ENCODE measurements around the gene SRSF8.
A peak's percentile ranks its signal among the peaks of the same experiment; 100 is the strongest.

SRSF8 gene

DNA sequence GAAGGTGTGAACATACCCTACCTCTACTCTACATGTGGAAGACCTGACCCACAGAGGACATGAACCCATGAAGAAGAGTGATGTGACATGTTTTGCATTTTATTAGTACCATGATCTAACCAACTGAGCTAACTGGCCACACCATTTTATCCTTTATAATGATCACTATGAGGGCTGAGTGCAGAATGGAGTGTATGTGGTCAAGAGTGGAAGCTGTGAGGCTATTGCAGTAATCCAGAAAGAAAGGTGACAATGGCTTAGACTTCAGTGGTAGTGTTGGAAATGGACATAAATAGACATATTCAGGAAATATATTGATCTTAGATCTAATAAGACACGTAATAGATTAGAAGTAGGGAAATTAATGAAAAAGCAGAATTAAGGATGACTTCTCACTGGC is 3.8 kb downstream of the SRSF8 start:
- DNase-seq = no peak

- DNase-seq = no peak
These were observed 6.2 kb downstream of the SRSF8 start for GRCh38 chr11:95072948-95073347.

DNA sequence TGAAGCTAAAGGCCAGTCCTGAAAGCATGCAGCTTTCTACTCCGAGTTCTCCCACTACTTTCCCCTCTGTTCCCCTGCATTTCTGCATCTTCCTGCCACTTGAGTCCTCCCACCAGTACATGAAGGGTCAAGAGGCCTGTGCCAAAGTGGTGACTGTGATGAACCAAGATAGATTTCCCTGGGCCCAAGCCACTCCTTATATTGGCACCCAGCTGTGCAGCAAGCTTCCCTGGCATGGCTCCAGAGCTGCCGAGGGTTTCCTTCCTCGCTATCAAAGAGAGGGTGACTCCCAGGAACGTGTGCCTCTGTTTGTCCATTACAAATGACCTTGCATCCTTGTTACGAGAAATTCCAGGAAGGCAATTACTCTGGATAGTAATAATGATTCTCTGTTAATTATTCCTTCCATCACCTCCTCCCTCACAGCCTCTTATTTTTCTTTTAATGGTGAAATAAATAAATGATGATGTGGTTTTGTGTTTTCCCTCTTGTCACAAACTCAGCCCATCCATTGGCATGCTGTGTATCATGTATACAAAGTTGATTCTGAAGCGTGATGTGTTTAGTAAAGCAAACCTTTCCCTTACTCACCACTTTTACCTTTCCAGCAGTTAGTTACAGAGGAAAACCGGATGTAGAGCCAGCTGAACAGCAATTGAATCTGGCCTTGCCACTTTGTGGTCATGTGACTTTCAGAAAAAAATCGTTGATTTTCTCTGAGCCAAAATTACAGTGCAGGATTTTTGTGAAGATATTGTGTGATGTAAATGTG is 8.3 kb downstream of the SRSF8 start:
- no peak for DNase-seq

DNA sequence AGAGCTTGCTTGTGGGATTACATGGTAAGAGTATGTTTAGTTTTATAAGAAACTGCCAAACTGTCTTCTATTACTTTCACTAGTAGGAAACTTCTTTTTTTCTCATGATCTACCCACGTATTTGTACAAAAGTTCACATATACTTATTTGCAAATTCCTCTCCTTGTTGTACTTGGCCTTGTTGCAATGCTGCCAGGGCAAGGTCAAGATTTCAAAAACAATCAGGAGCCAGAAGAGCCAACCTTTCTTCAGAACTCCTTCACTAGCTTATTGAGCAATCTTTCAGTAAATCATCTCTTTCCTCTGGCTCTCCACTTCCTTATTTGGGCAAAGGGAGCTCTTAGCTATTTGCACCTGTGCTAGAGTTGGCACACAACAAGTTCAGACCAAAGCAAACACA is 9.7 kb downstream of the SRSF8 start:
- DNase-seq = peak; percentile 69

DNA sequence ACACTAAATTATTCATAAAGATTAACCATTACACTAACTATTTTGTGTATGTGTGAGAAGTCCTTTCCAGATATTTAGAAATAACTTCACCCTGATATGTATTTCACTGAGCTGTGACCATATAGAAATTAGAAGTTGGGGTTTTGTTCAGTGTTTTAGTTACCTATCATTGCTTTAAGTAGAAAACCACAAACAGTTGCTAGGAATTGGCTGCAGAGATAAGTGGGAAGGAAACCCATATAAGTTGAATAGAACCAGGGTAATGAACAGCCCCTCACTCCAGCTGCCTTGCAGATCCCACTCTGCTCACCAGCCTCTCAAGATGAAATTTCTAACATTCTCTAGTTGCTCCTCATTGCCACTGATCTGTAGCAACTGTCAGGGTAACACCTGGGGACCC is 10.3 kb downstream of the SRSF8 start:
- DNase-seq = no peak

DNA sequence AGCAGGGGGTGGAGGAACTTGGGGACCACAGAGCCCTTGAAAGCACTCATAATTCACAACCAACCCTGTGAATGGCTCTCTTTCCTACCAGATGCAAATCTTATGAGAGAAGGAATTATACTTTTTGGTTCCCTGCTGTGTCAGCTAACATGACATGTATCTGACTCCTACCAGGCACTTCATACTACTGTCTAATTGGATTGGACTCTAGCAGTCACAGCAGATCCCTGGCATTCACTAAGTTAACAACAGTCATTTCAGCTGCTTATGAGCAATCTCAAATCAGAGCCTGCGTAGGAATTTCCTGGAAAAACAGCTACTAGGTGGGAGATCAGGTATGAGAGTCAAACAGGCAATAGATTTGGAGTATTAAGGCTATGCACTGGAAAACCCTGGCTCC is 11.8 kb downstream of the SRSF8 start:
- no peak for DNase-seq

DNA sequence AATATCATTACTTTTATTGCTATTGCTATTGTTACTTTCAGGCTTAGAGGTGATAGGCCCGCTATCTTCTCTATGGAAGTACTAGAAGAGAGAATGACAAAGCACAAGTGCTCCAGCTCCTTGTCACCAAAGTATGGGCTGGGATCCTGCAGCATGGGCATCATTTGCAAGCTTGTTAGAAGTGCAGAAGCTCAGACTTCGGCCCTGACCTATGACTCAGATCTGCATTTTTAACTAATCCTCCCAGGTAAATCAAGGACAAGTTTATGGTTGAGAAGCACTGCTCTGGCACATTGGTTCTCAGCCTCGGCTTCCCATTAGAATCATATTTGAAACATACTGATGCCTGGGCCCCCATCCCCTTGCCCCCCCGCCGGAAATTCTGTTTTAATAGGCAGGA is 14.3 kb downstream of the SRSF8 start:
- DNase-seq = no peak

GRCh38 chr11:95081412-95081811 is 14.7 kb downstream of the SRSF8 start:
- no peak for DNase-seq

- no peak for DNase-seq
These were observed 15.9 kb downstream of the SRSF8 start for GRCh38 chr11:95082576-95083001.

- DNase-seq = peak; percentile 16
These were observed 17.8 kb downstream of the SRSF8 start for GRCh38 chr11:95084509-95084908.

GRCh38 chr11:95085117-95085816 is 18.5 kb downstream of the SRSF8 start:
- DNase-seq = no peak

DNA sequence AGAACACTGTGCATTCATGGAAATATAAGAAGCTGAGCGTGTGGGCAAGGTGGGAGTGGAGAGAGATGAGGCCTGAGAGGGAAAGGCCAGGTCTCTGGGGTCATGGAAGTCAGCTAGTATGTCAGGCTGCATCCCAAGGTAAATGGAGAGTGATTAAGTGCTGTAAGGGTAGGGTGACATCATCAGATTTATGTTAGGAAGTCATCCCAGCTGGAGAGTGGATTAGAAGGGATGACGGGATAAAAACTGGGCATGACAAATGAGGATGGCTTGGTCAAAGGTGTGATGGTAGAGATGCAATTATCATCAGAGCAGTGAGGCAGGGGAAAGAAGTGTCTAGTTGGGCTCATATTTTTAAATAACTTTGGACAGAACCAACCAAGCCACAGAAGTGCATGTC is 19.4 kb downstream of the SRSF8 start:
- no peak for DNase-seq

DNA sequence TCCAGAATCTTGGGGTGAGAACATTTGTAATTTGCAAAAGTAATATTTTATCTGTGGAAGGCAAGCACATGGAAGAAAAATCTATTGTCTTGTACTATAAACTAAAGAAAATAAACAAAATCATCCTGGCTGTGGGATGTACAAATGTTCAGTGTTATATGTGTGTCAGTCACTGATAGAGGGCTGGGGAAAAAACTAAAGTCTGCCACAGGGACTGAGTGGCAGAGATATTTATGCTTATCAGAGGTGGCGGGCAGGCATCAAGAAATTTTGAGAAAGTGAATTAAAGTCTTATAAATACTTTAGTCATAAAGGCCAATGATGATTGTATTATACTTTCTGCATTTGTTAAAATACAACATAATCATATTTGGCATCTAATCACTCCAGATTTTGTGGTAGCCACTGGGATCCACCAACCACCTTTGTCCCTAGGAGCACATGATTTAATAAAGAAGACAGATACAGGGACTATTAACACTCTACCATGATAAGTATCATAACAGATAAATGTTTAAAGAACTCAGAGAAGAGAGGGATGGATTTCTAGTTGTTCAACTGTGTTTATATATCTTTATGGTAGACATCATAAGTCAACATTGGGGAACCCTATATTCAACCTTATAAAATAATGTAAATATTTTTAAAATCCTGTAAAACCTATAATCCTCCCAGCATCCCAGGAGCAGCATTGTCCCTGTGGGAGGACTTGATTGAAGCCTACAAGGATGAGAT is 20.3 kb downstream of the SRSF8 start:
- DNase-seq = no peak

- DNase-seq = no peak
These were observed 22.4 kb downstream of the SRSF8 start for GRCh38 chr11:95088946-95089619.

DNA sequence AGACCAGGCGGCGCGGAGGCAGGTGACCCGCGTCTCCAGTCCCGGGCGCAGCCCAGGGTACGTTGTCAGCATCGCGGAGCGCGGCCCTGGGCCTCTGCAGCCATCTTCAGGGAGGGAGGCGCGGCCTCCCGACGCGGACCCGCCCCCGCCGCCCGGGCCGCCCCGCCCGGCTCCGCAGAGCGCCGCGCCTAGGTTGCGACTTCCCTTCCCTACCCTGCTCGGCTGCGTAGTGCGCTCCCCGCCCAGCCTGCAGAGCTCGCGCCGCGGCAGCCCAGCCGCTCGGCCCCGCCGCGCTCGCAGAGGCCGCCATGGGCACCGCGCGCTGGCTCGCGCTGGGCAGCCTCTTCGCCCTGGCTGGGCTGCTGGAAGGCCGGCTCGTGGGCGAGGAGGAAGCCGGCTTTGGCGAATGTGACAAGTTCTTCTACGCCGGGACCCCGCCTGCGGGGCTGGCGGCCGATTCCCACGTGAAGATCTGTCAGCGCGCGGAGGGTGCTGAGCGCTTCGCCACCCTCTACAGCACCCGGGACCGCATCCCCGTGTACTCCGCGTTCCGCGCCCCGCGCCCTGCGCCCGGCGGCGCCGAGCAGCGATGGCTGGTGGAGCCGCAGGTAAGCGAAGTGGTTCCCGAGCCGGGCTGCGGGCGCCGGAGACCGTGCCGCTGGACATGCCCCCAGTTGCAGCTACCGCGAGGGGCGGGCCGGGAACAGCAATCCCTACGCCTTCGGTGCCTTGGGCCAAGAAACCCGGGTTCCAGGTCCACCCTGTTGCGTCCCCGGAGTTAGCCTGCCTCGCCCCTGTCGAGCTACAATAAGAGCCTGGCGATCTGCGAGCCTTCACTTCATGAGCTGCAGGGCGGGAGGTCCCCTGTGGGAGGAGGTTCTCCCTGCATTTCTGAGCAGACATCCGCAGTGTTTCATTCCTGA is 23.2 kb downstream of the SRSF8 start, which contains the start of gene ENDOD1:
Gene ENDOD1 (plus strand): TSS at position 227 of the 923 bp plus-strand sequence. CDS start 82 bp downstream, at position 309.
- DNase-seq = peak; percentile 83

- no peak for DNase-seq
These were observed 25.0 kb downstream of the SRSF8 start for GRCh38 chr11:95091663-95092180.

GRCh38 chr11:95092549-95093324 is 26.0 kb downstream of the SRSF8 start:
- DNase-seq = peak; percentile 67

- DNase-seq = no peak
These were observed 26.8 kb downstream of the SRSF8 start for GRCh38 chr11:95093548-95093947.

- DNase-seq = peak; percentile 71
These were observed 29.3 kb downstream of the SRSF8 start for GRCh38 chr11:95095858-95096587.

- no peak for DNase-seq
These were observed 30.5 kb downstream of the SRSF8 start for GRCh38 chr11:95097209-95097608.

All from fibroblast of skin of right quadriceps (primary cell).